Trophoblast cell (in vitro differentiated cells and primary cell): ENCODE data around the gene HSP90AB1.

Experiments
- DNase-seq, 2 donors: peaks; one replicate each; pipeline ENCODE4 v3.0.0-alpha.2; 2016
- H2AFZ ChIP-seq: 2 replicates; pipeline ENCODE4 v1.6.1; 2013; ENCODE audit warnings: low read length, moderate library complexity, mild to moderate bottlenecking; ENCODE audit not compliant: insufficient read depth, poor library complexity
- H2AK5ac ChIP-seq: 2 replicates; pipeline ENCODE4 v1.6.1; 2013; ENCODE audit warnings: mild to moderate bottlenecking, low read length
- H2BK120ac ChIP-seq: 2 replicates; pipeline ENCODE4 v1.6.1; 2013; ENCODE audit warnings: low read length, mild to moderate bottlenecking, moderate library complexity; ENCODE audit not compliant: insufficient read depth, poor library complexity
- H2BK12ac ChIP-seq: 2 replicates; pipeline ENCODE4 v1.6.1; 2013; ENCODE audit warnings: mild to moderate bottlenecking, low read length, moderate library complexity
- H2BK5ac ChIP-seq: 2 replicates; pipeline ENCODE4 v1.6.1; 2013; ENCODE audit warnings: low read length, low read depth, moderate library complexity, mild to moderate bottlenecking; ENCODE audit not compliant: poor library complexity
- H3K14ac ChIP-seq: 2 replicates; pipeline ENCODE4 v1.6.1; 2013; ENCODE audit warnings: mild to moderate bottlenecking, low read length
- H3K18ac ChIP-seq: 2 replicates; pipeline ENCODE4 v1.6.1; 2013; ENCODE audit warnings: mild to moderate bottlenecking, low read length
- H3K23ac ChIP-seq: 2 replicates; pipeline ENCODE4 v1.6.1; 2013; ENCODE audit warnings: low read length
- H3K27ac ChIP-seq: 2 replicates; pipeline ENCODE4 v1.5.1; 2013; ENCODE audit warnings: low read depth, mild to moderate bottlenecking, inconsistent platforms, low read length, moderate library complexity
- H3K27me3 ChIP-seq: 2 replicates; pipeline ENCODE4 v1.6.1; 2013; ENCODE audit warnings: inconsistent platforms, mild to moderate bottlenecking, low read length, moderate library complexity; ENCODE audit not compliant: insufficient read depth
- H3K36me3 ChIP-seq, 2 experiments: 1 replicate in 1 of 2; 2 replicates in 1 of 2; pipeline ENCODE4 v1.6.1; 2013; ENCODE audit warnings: low read length in 2 of 2, mild to moderate bottlenecking in 2 of 2, moderate library complexity in 1 of 2; ENCODE audit not compliant: insufficient read depth in 2 of 2, control insufficient read depth in 1 of 2
- H3K4ac ChIP-seq: 2 replicates; pipeline ENCODE4 v1.6.1; 2013; ENCODE audit warnings: low read depth, mild to moderate bottlenecking, low read length, moderate library complexity
- H3K4me1 ChIP-seq, 2 experiments: 1 replicate in 1 of 2; 2 replicates in 1 of 2; pipeline ENCODE4 v1.6.1; 2013; ENCODE audit warnings: low read length in 2 of 2, mild to moderate bottlenecking in 2 of 2, moderate library complexity in 1 of 2; ENCODE audit not compliant: insufficient read depth in 2 of 2, control insufficient read depth in 1 of 2
- H3K4me2 ChIP-seq: 2 replicates; pipeline ENCODE4 v1.6.1; 2013; ENCODE audit warnings: inconsistent platforms, mild to moderate bottlenecking, low read length, moderate library complexity
- H3K4me3 ChIP-seq: 2 replicates; pipeline ENCODE4 v1.5.1; 2013; ENCODE audit warnings: mild to moderate bottlenecking, low read depth, low read length, inconsistent platforms
- H3K79me1 ChIP-seq: one replicate; pipeline ENCODE4 v1.6.1; 2013; ENCODE audit warnings: low read length
- H3K79me2 ChIP-seq: 2 replicates; pipeline ENCODE4 v1.6.1; 2013; ENCODE audit warnings: low read length, mild to moderate bottlenecking; ENCODE audit not compliant: control insufficient read depth, insufficient read depth, poor library complexity
- H3K9ac ChIP-seq: 2 replicates; pipeline ENCODE4 v1.6.1; 2013; ENCODE audit warnings: mild to moderate bottlenecking, low read length
- H3K9me3 ChIP-seq: 2 replicates; pipeline ENCODE4 v1.6.1; 2013; ENCODE audit warnings: low read depth, mild to moderate bottlenecking, control low read depth, inconsistent platforms, low read length; ENCODE audit not compliant: insufficient read depth
- H4K12ac ChIP-seq: 2 replicates; pipeline ENCODE4 v1.6.1; 2013; ENCODE audit warnings: low read depth, mild to moderate bottlenecking, low read length, moderate library complexity
- H4K8ac ChIP-seq: 2 replicates; pipeline ENCODE4 v1.6.1; 2013; ENCODE audit warnings: low read depth, mild to moderate bottlenecking, low read length, moderate library complexity
- H4K91ac ChIP-seq: one replicate; pipeline ENCODE4 v1.6.1; 2013; ENCODE audit warnings: low read depth, mild to moderate bottlenecking, low read length, moderate library complexity
- WGBS: extraction: QIAGEN DNeasy Blood & Tissue Kit; methylation state at CpG from one replicate; pipeline ENCODE4 v1.1.7; 2013; ENCODE audit warnings: missing lambda C conversion rate; ENCODE audit not compliant: insufficient read length, insufficient coverage; ENCODE audit errors: extremely low coverage; 5-methylcytosine and 5-hydroxymethylcytosine counted together

The HSP90AB1 gene

GRCh38 chr6:44289726-44290260, 42.9 kb downstream of the HSP90AB1 start:
- H3K18ac ChIP-seq, result no peak overlapping the region
- H3K36me3 ChIP-seq, result no peaks in the 10 kb centered on the region
- no peak overlapping the region for H4K8ac ChIP-seq
- H3K79me2 ChIP-seq, result no peaks in the 10 kb centered on the region
- no peaks in the 10 kb centered on the region for H3K27me3 ChIP-seq
- H3K4me3 ChIP-seq, result no peak overlapping the region
- DNase-seq, result no peak
- no peak overlapping the region for H2BK120ac ChIP-seq
- WGBS, result no CpG with 5 or more reads among the region's 7 CpGs
- no peak overlapping the region for H2AK5ac ChIP-seq
- no peak overlapping the region for H3K4me2 ChIP-seq
- no peaks in the 10 kb centered on the region for H3K79me1 ChIP-seq
- H2AFZ ChIP-seq, result no peak overlapping the region
- no peak overlapping the region for H3K23ac ChIP-seq
- no peaks in the 10 kb centered on the region for H3K9me3 ChIP-seq
- no peak overlapping the region for H3K9ac ChIP-seq
- H3K4ac ChIP-seq, result no peak overlapping the region
- no peak overlapping the region for H3K27ac ChIP-seq
- no peaks in the 10 kb centered on the region for H3K4me1 ChIP-seq
- H2BK12ac ChIP-seq, result no peak overlapping the region
- no peak overlapping the region for H3K14ac ChIP-seq
- no peak overlapping the region for H2BK5ac ChIP-seq
- H4K91ac ChIP-seq, result no peak overlapping the region
- no peak overlapping the region for H4K12ac ChIP-seq

GRCh38 chr6:44291841-44292240, 44.9 kb downstream of the HSP90AB1 start:
- no peaks in the 10 kb centered on the region for H3K36me3 ChIP-seq
- H4K8ac ChIP-seq, result no peak overlapping the region
- peaks cover 13% of the 10 kb centered on the region for H3K27me3 ChIP-seq
- no peak overlapping the region for H2AFZ ChIP-seq
- H2BK12ac ChIP-seq, result no peak overlapping the region
- H3K79me2 ChIP-seq, result no peaks in the 10 kb centered on the region
- no CpG with 5 or more reads among the region's 4 CpGs for WGBS
- no peak overlapping the region for H3K18ac ChIP-seq
- DNase-seq, result no peak
- H2AK5ac ChIP-seq, result no peak overlapping the region
- H3K27ac ChIP-seq, result no peak overlapping the region
- H3K9ac ChIP-seq, result no peak overlapping the region
- no peak overlapping the region for H3K4me2 ChIP-seq
- no peak overlapping the region for H3K14ac ChIP-seq
- no peak overlapping the region for H2BK5ac ChIP-seq
- no peak overlapping the region for H4K91ac ChIP-seq
- no peak overlapping the region for H3K4me3 ChIP-seq
- no peaks in the 10 kb centered on the region for H3K9me3 ChIP-seq
- H3K4ac ChIP-seq, result no peak overlapping the region
- H3K79me1 ChIP-seq, result no peaks in the 10 kb centered on the region
- H3K23ac ChIP-seq, result no peak overlapping the region
- no peaks in the 10 kb centered on the region for H3K4me1 ChIP-seq
- no peak overlapping the region for H4K12ac ChIP-seq
- no peak overlapping the region for H2BK120ac ChIP-seq

GRCh38 chr6:44292661-44293365, 45.9 kb downstream of the HSP90AB1 start:
- Histone ChIP-seq H3K9me3 (no peaks in the 10 kb centered on the region), H3K36me3 (no peaks in the 10 kb centered on the region), H3K18ac (no peak overlapping the region), H3K4me3 (no peak overlapping the region), H3K79me2 (no peaks in the 10 kb centered on the region), H3K4me1 (peaks cover 4 to 6% of the 10 kb centered on the region in 2 experiments), H4K8ac (no peak overlapping the region), H2AK5ac (no peak overlapping the region), H2BK5ac (no peak overlapping the region), H3K4me2 (no peak overlapping the region), H3K23ac (no peak overlapping the region), H3K9ac (no peak overlapping the region), H4K91ac (no peak overlapping the region), H4K12ac (no peak overlapping the region), H2BK12ac (no peak overlapping the region), H3K27me3 (peaks cover 23% of the 10 kb centered on the region), H3K4ac (no peak overlapping the region), H3K79me1 (no peaks in the 10 kb centered on the region), H3K27ac (no peak overlapping the region), H2AFZ (no peak overlapping the region), H2BK120ac (no peak overlapping the region), H3K14ac (no peak overlapping the region)
- WGBS, result no CpG with 5 or more reads among the region's 4 CpGs
- DNase-seq, result no peak

GRCh38 chr6:44294832-44295791, 48.2 kb downstream of the HSP90AB1 start:
- Histone ChIP-seq H4K91ac (no peak overlapping the region), H3K79me1 (no peaks in the 10 kb centered on the region), H3K4ac (no peak overlapping the region), H3K27me3 (peaks cover 26% of the 10 kb centered on the region), H3K27ac (no peak overlapping the region), H3K4me1 (peaks cover 4 to 6% of the 10 kb centered on the region in 2 experiments), H3K79me2 (no peaks in the 10 kb centered on the region), H2BK12ac (no peak overlapping the region), H2AK5ac (no peak overlapping the region), H3K9me3 (peaks cover 3% of the 10 kb centered on the region), H4K8ac (no peak overlapping the region), H3K9ac (no peak overlapping the region), H2AFZ (no peak overlapping the region), H3K4me2 (no peak overlapping the region), H3K14ac (no peak overlapping the region), H3K18ac (no peak overlapping the region), H2BK5ac (no peak overlapping the region), H4K12ac (no peak overlapping the region), H3K36me3 (peaks cover under 1% of the 10 kb centered on the region in 2 experiments), H3K4me3 (no peak overlapping the region), H2BK120ac (no peak overlapping the region), H3K23ac (no peak overlapping the region)
- no CpG with 5 or more reads among the region's 7 CpGs for WGBS
- peak in 1 of 2 donors; percentile 12 for DNase-seq
